Astrocyte (in vitro differentiated cells and primary cell): ENCODE results near the gene TSC22D3. TPM values are rescaled to one million over a fixed set of nuclear protein-coding genes. Genes with fewer than 3 reads are reported as not detected.

Experiments used
- DNase-seq: peaks from one replicate; pipeline ENCODE4 v3.0.0-alpha.2; 2010; ENCODE audit warnings: low read depth
- FAIRE-seq: peaks from 2 replicates; lab custom pipeline; 2011; peaks lifted over from hg19 to GRCh38; lab: Jason Lieb, UNC
- H2AFZ ChIP-seq: 2 replicates; pipeline ENCODE4 v1.6.0; 2012; ENCODE audit warnings: low read depth, low read length, inconsistent platforms
- H3K27ac ChIP-seq: 2 replicates; pipeline ENCODE4 v1.5.1; 2011; ENCODE audit warnings: low read depth, low read length, inconsistent platforms
- H3K27me3 ChIP-seq: 2 replicates; pipeline ENCODE4 v1.6.0; 2011; ENCODE audit warnings: low read length, inconsistent platforms; ENCODE audit not compliant: insufficient read depth
- H3K36me3 ChIP-seq: 2 replicates; pipeline ENCODE4 v1.5.1; 2011; ENCODE audit warnings: low read length, inconsistent platforms; ENCODE audit not compliant: insufficient read depth
- H3K4me1 ChIP-seq: 2 replicates; pipeline ENCODE4 v1.5.1; 2011; ENCODE audit warnings: low read length, inconsistent platforms; ENCODE audit not compliant: insufficient read depth
- H3K4me2 ChIP-seq: 2 replicates; pipeline ENCODE4 v1.6.0; 2012; ENCODE audit warnings: low read length, inconsistent platforms
- H3K4me3 ChIP-seq: 2 replicates; pipeline ENCODE4 v1.5.1; 2011; ENCODE audit warnings: low read depth, mild to moderate bottlenecking, low read length, inconsistent platforms; ENCODE audit not compliant: insufficient read depth
- H3K79me2 ChIP-seq: 2 replicates; pipeline ENCODE4 v1.6.0; 2012; ENCODE audit warnings: mild to moderate bottlenecking, low read length, inconsistent platforms; ENCODE audit not compliant: insufficient read depth
- H3K9ac ChIP-seq: 2 replicates; pipeline ENCODE4 v1.6.0; 2012; ENCODE audit warnings: mild to moderate bottlenecking, low read length, inconsistent platforms
- H3K9me3 ChIP-seq: 2 replicates; pipeline ENCODE4 v1.5.1; 2012; ENCODE audit warnings: low read depth, mild to moderate bottlenecking, low read length, inconsistent platforms; ENCODE audit not compliant: insufficient read depth
- H4K20me1 ChIP-seq: 2 replicates; pipeline ENCODE4 v1.6.0; 2012; ENCODE audit warnings: low read length, inconsistent platforms; ENCODE audit not compliant: insufficient read depth
- H3K27ac Mint-ChIP-seq: one replicate; pipeline ENCODE4 v1.8.0; 2021; ENCODE audit warnings: mild to moderate bottlenecking, mixed read lengths; ENCODE audit not compliant: unreplicated experiment
- H3K27me3 Mint-ChIP-seq: one replicate; pipeline ENCODE4 v1.8.0; 2021; ENCODE audit warnings: low read depth, mixed read lengths; ENCODE audit not compliant: unreplicated experiment
- H3K36me3 Mint-ChIP-seq: one replicate; pipeline ENCODE4 v1.8.0; 2021; ENCODE audit warnings: low read depth, mixed read lengths; ENCODE audit not compliant: unreplicated experiment
- H3K4me1 Mint-ChIP-seq: one replicate; pipeline ENCODE4 v1.8.0; 2021; ENCODE audit warnings: low read depth, mixed read lengths; ENCODE audit not compliant: unreplicated experiment
- H3K4me3 Mint-ChIP-seq: one replicate; pipeline ENCODE4 v1.8.0; 2021; ENCODE audit warnings: mild to moderate bottlenecking, moderate library complexity, mixed read lengths; ENCODE audit not compliant: unreplicated experiment
- H3K9me3 Mint-ChIP-seq: one replicate; pipeline ENCODE4 v1.8.0; 2021; ENCODE audit warnings: mild to moderate bottlenecking, mixed read lengths; ENCODE audit not compliant: unreplicated experiment
- CTCF ChIP-seq: IDR thresholded peaks from 2 replicates; pipeline ENCODE4 v1.5.1; 2011; ENCODE audit warnings: low read depth, mild to moderate bottlenecking, inconsistent platforms, low read length, moderate library complexity; ENCODE audit not compliant: insufficient read depth
- EZH2 ChIP-seq: IDR thresholded peaks from 2 replicates; pipeline ENCODE4 v1.6.1; 2012; ENCODE audit warnings: mild to moderate bottlenecking, low read length, inconsistent platforms; ENCODE audit not compliant: insufficient read depth
- total RNA-seq: library from RNA; stranded (reverse); gene quantifications from 2 replicates; pipeline ENCODE4 v1.2.1, GENCODE V29; 2021

TSC22D3 gene
- total RNA-seq, 1 donor from 2014 or later: 30.7 TPM

DNA sequence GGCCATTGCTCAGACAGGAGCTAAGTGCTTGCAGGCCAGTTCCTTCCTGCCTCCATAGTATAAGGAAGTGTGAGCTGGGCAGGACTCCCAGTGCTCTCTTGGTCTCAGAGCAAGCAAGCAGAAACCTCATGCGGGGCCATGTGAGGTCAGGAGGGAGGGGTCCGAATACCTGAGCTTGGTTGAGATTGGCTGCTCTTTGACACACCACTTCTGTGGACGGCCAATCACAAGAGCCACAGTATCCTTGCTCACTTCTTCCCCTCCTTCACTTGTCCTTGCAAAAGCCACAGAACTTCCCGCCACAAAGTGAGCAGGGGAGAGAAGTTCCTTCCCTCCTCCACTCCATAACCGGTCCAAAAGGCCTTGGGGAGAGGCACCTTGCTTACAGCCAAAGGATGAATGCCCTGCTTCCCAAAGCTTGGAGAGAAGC is 90.6 kb downstream of the TSC22D3 start:
- Histone ChIP-seq H3K9me3 (no peaks in the 10 kb centered on the region), H3K27ac (no peak overlapping the region), H4K20me1 (no peaks in the 10 kb centered on the region), H2AFZ (no peak overlapping the region), H3K79me2 (no peaks in the 10 kb centered on the region), H3K4me1 (peaks cover 3% of the 10 kb centered on the region), H3K27me3 (no peaks in the 10 kb centered on the region), H3K9ac (no peak overlapping the region), H3K36me3 (no peaks in the 10 kb centered on the region), H3K4me3 (no peak overlapping the region), H3K4me2 (no peak overlapping the region)
- Mint-ChIP-seq H3K27me3 (no peaks in the 10 kb centered on the region), H3K9me3 (no peaks in the 10 kb centered on the region), H3K4me3 (no peak overlapping the region), H3K27ac (no peak overlapping the region), H3K4me1 (peaks cover 6% of the 10 kb centered on the region), H3K36me3 (no peaks in the 10 kb centered on the region)
- TF ChIP-seq EZH2 (no peak), CTCF (no peak)
- no peak for FAIRE-seq
- peak; percentile 44 for DNase-seq

DNA sequence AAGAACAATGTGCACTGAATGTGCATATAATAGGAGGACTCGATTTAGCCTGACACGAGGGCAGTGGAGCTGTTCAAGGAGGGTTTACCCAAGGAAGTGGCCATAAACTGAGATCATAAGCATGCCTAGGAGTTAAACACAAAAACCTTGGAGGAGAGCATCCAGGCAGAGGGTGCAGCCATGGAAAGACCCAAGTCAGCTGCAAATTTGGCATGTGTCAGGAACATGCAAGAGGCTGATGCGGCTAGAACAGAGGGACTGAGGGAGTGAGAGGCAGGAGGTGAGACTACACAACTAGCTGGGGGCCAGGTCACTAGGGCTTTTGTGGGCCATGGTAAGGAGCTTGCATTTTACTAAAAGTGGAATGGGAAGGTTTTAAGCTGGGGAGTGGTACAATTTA is 91.7 kb downstream of the TSC22D3 start:
- Histone ChIP-seq H3K79me2 (no peaks in the 10 kb centered on the region), H3K4me2 (no peak overlapping the region), H3K27me3 (no peaks in the 10 kb centered on the region), H3K9ac (no peak overlapping the region), H3K9me3 (no peaks in the 10 kb centered on the region), H2AFZ (no peak overlapping the region), H3K4me3 (no peak overlapping the region), H3K27ac (no peak overlapping the region), H4K20me1 (no peaks in the 10 kb centered on the region), H3K36me3 (no peaks in the 10 kb centered on the region), H3K4me1 (peaks cover 5% of the 10 kb centered on the region)
- Mint-ChIP-seq H3K4me1 (peaks cover 6% of the 10 kb centered on the region), H3K36me3 (no peaks in the 10 kb centered on the region), H3K4me3 (no peak overlapping the region), H3K27me3 (no peaks in the 10 kb centered on the region), H3K9me3 (no peaks in the 10 kb centered on the region), H3K27ac (no peak overlapping the region)
- TF ChIP-seq CTCF: no peak
- TF ChIP-seq EZH2: no peak
- DNase-seq (no peak), FAIRE-seq (no peak)

DNA sequence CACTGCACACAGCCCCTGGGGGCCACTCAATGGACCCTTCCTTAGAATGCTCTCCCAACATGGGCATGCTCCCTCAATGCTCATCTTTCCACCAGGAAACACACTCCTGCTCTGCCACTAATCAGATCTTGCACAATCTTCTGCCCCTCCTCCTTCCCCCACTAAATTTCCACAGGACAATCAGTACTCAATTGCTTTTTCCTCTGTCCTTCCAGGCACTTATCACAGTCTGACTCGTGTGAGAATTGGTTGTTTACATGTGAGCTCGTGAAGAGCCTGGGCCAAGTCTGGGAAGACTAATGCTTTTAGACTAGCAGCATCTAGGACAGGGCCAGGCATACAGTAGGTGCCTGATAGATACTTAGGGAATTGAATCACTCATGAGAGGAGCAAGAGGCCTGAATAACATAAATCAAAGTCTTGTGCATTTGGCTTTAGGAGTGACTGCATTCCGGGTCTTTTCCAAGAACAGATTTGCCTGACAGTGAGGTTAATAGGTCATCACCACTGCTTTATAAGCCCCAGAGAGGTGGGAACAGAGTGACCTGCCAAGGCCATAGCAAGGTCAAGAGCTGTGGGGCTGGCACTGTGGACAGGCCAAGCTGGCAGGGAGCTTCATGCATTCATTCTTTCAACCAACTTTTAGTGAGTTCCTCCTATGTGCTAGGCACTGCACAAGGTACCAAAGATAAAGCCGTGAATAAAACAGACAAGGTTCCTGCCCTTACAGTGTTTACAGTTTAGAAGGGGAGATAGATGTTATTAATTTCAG is 92.3 kb downstream of the TSC22D3 start:
- DNase-seq (no peak), FAIRE-seq (no peak)
- Mint-ChIP-seq H3K36me3 (no peaks in the 10 kb centered on the region), H3K4me3 (no peak overlapping the region), H3K9me3 (no peaks in the 10 kb centered on the region), H3K4me1 (peaks cover 6% of the 10 kb centered on the region), H3K27me3 (no peaks in the 10 kb centered on the region), H3K27ac (no peak overlapping the region)
- Histone ChIP-seq H3K27me3 (no peaks in the 10 kb centered on the region), H3K27ac (no peak overlapping the region), H2AFZ (no peak overlapping the region), H3K4me2 (no peak overlapping the region), H3K9me3 (no peaks in the 10 kb centered on the region), H4K20me1 (no peaks in the 10 kb centered on the region), H3K4me1 (peaks cover 6% of the 10 kb centered on the region), H3K4me3 (no peak overlapping the region), H3K9ac (no peak overlapping the region), H3K36me3 (no peaks in the 10 kb centered on the region), H3K79me2 (no peaks in the 10 kb centered on the region)
- TF ChIP-seq EZH2 (no peak), CTCF (no peak)
